Liver (tissue), 3 donors: ENCODE measurements around the gene RNF8.

Experiments
- ATF3 ChIP-seq: IDR thresholded peaks from 2 replicates; pipeline ENCODE4 v1.6.1; 2016; ENCODE audit warnings: antibody characterized with exemption
- EGR1 ChIP-seq, 2 donors: IDR thresholded peaks; 2 replicates each; pipeline ENCODE4 v1.6.1; 2016 to 2018; ENCODE audit warnings: antibody characterized with exemption in 2 of 2, low read depth in 2 of 2
- JUND ChIP-seq, 2 donors: IDR thresholded peaks; 2 replicates each; pipeline ENCODE4 v1.6.1; 2016; ENCODE audit warnings: antibody characterized with exemption in 2 of 2
- RAD21 ChIP-seq, 2 donors: IDR thresholded peaks; 2 replicates each; pipeline ENCODE4 v1.6.1; 2016; ENCODE audit warnings: antibody characterized with exemption in 2 of 2, mild to moderate bottlenecking in 2 of 2
- REST ChIP-seq: IDR thresholded peaks from 2 replicates; pipeline ENCODE4 v1.6.1; 2016; ENCODE audit warnings: antibody characterized with exemption, mild to moderate bottlenecking
- SP1 ChIP-seq: IDR thresholded peaks from 2 replicates; pipeline ENCODE4 v1.6.1; 2018; ENCODE audit warnings: antibody characterized with exemption, mild to moderate bottlenecking
- TAF1 ChIP-seq: conservative IDR thresholded peaks from 2 replicates; pipeline ENCODE4 v1.6.1; 2016; ENCODE audit warnings: antibody characterized with exemption, mild to moderate bottlenecking
- YY1 ChIP-seq: IDR thresholded peaks from 2 replicates; pipeline ENCODE4 v1.6.1; 2016; ENCODE audit warnings: antibody characterized with exemption, mild to moderate bottlenecking
- TF ChIP-seq, protein P1 (sequence below): fragments of 150-350 bp; IDR thresholded peaks from 2 replicates; pipeline ENCODE4 v1.5.1; 2017; ENCODE audit warnings: improper control_type of control experiment, low read depth, low read length; ENCODE audit not compliant: missing input control
- TF ChIP-seq, protein P2 (sequence below): IDR thresholded peaks from 2 replicates; pipeline ENCODE4 v1.6.1; 2016; ENCODE audit warnings: antibody characterized with exemption
- donor health status: healthy.
- donor health status: healthy.

DNA sequence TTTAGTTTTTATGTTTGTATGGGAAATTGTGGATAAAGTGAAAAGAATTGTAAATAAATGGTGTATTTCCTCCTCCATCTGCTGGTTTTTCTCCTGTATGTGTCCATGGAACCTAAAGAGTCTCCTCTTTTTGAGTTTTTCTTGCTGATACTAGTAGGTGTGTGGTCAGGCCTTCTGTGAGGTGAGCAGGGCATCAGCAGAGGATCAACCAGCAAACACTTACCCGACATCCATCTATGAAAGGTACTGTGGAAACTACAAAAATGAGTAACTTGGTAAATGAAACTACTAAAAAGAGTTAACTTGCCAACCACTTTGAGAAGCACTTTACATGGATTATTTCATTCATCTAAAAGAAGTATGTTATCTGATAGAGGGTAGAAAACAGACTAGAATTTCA, 20.9 kb upstream of the RNF8 start:
- TF ChIP-seq, protein P1, sequence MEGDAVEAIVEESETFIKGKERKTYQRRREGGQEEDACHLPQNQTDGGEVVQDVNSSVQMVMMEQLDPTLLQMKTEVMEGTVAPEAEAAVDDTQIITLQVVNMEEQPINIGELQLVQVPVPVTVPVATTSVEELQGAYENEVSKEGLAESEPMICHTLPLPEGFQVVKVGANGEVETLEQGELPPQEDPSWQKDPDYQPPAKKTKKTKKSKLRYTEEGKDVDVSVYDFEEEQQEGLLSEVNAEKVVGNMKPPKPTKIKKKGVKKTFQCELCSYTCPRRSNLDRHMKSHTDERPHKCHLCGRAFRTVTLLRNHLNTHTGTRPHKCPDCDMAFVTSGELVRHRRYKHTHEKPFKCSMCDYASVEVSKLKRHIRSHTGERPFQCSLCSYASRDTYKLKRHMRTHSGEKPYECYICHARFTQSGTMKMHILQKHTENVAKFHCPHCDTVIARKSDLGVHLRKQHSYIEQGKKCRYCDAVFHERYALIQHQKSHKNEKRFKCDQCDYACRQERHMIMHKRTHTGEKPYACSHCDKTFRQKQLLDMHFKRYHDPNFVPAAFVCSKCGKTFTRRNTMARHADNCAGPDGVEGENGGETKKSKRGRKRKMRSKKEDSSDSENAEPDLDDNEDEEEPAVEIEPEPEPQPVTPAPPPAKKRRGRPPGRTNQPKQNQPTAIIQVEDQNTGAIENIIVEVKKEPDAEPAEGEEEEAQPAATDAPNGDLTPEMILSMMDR = no peak
- TF ChIP-seq REST (no peak), RAD21 (IDR thresholded peaks at IDR 0.05) (no peak), TAF1 (no peak), YY1 (no peak), SP1 (no peak), EGR1 (IDR thresholded peaks at IDR 0.05; ENCODE audit: low read depth in 2 of 2) (no peak), JUND (IDR thresholded peaks at IDR 0.05) (no peak), ATF3 (no peak)
- TF ChIP-seq, protein P2, sequence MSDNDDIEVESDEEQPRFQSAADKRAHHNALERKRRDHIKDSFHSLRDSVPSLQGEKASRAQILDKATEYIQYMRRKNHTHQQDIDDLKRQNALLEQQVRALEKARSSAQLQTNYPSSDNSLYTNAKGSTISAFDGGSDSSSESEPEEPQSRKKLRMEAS = no peak
